A549 (cell line): Measurements from ENCODE around the gene TLCD3A. TPM values are rescaled to one million over a fixed set of nuclear protein-coding genes. Genes with fewer than 3 reads are reported as not detected.

Source experiments
- ATAC-seq, 2 experiments: fragments of 200-7000 bp in 1 of 2; fragments of >200 bp in 1 of 2; cut with Nextera tagmentation in 1 of 2; cut with Tn5 transposase in 1 of 2; 3 replicates each; pipeline versions ENCODE4 v1.8.0 to v1.9.1; 2018 to 2020; ENCODE audit warnings: mild to moderate bottlenecking in 1 of 2, moderate library complexity in 1 of 2
- CTCF ChIA-PET: fragments of 300-600 bp; sonication (Branson Sonifier 250); formaldehyde crosslinking; extraction: SDS; loops from one replicate; lab custom pipeline; 2021; ENCODE audit warnings: antibody characterized with exemption, inconsistent platforms; lab: Yijun Ruan, JAX
- POLR2A ChIA-PET: fragments of 350-600 bp; formaldehyde crosslinking; extraction: SDS; loops from one replicate; lab custom pipeline; 2021; ENCODE audit warnings: antibody characterized with exemption, inconsistent platforms; lab: Yijun Ruan, JAX
- DNase-seq, 2 experiments: peaks; one replicate each; pipeline versions ENCODE4 v3.0.0 to v3.0.0-alpha.2; 2011 to 2016; ENCODE audit warnings: low read depth in 1 of 2, low spot score in 1 of 2
- FAIRE-seq: peaks from 2 replicates; lab custom pipeline; 2011; peaks lifted over from hg19 to GRCh38; lab: Jason Lieb, UNC
- H3K27ac ChIP-seq, 2 experiments: fragments of >200 bp; sonication (Bioruptor Twin); formaldehyde crosslinking; 3 replicates each; pipeline ENCODE4 v1.5.1; 2016 to 2017
- H3K4me1 ChIP-seq: fragments of >200 bp; sonication (Bioruptor Twin); formaldehyde crosslinking; 3 replicates; pipeline ENCODE4 v1.6.1; 2016
- H3K4me2 ChIP-seq: fragments of >200 bp; sonication (Bioruptor Twin); formaldehyde crosslinking; 3 replicates; pipeline ENCODE4 v1.6.1; 2016
- H3K4me3 ChIP-seq: fragments of >200 bp; sonication (Bioruptor Twin); formaldehyde crosslinking; 3 replicates; pipeline ENCODE4 v1.5.1; 2016
- H3K9me3 ChIP-seq: fragments of >200 bp; sonication (Bioruptor Twin); formaldehyde crosslinking; 3 replicates; pipeline ENCODE4 v1.6.1; 2016
- CEBPB ChIP-seq, 2 experiments: fragments of >200 bp in 1 of 2; sonication (Bioruptor Twin) in 1 of 2; formaldehyde crosslinking in 1 of 2; IDR thresholded peaks; 2 replicates each; pipeline ENCODE4 v1.6.1; 2012 to 2016
- CHD2 ChIP-seq: fragments of 150-350 bp; IDR thresholded peaks from 2 replicates; pipeline ENCODE4 v1.6.1; 2014; ENCODE audit warnings: low read length; ENCODE audit not compliant: partially characterized antibody
- EHF ChIP-seq: fragments of 250-450 bp; sonication (Bioruptor Pico); IDR thresholded peaks from 2 replicates; pipeline ENCODE4 v1.5.0; 2020; ENCODE audit warnings: mild to moderate bottlenecking
- FOSB ChIP-seq: fragments of 250-450 bp; sonication (Bioruptor Pico); IDR thresholded peaks from 2 replicates; pipeline ENCODE4 v1.5.0; 2020; ENCODE audit warnings: mild to moderate bottlenecking, moderate library complexity
- HDAC2 ChIP-seq: fragments of 200-600 bp; sonication (generic); IDR thresholded peaks from 2 replicates; pipeline ENCODE4 v1.6.1; 2016
- HEYL ChIP-seq: fragments of 250-450 bp; sonication (Bioruptor Pico); IDR thresholded peaks from 2 replicates; pipeline ENCODE4 v1.8.0; 2021; ENCODE audit warnings: mild to moderate bottlenecking, moderate library complexity
- HOXB13 ChIP-seq: fragments of 250-450 bp; sonication (Bioruptor Pico); IDR thresholded peaks from 2 replicates; pipeline ENCODE4 v1.5.0; 2020; ENCODE audit warnings: low read depth, mild to moderate bottlenecking, moderate library complexity
- JUN ChIP-seq, 2 experiments: fragments of >200 bp; sonication (Bioruptor Twin); formaldehyde crosslinking; IDR thresholded peaks; 2 replicates in 1 of 2; 3 replicates in 1 of 2; pipeline ENCODE4 v1.6.1; 2016 to 2017
- KDM5A ChIP-seq: fragments of 200-600 bp; sonication (generic); IDR thresholded peaks from 2 replicates; pipeline ENCODE4 v1.6.1; 2016; ENCODE audit warnings: antibody characterized with exemption, mild to moderate bottlenecking
- MAFK ChIP-seq: fragments of 450-650 bp; IDR thresholded peaks from 2 replicates; pipeline ENCODE4 v1.6.1; 2014; ENCODE audit not compliant: partially characterized antibody
- MAZ ChIP-seq: fragments of 150-350 bp; IDR thresholded peaks from 2 replicates; pipeline ENCODE4 v1.6.1; 2014; ENCODE audit warnings: antibody characterized with exemption, low read depth, low read length, borderline replicate concordance
- PHF8 ChIP-seq: fragments of 200-600 bp; sonication (generic); IDR thresholded peaks from 2 replicates; pipeline ENCODE4 v1.6.1; 2016; ENCODE audit warnings: low read depth, mild to moderate bottlenecking, antibody characterized with exemption, moderate library complexity, borderline replicate concordance
- POLR2A ChIP-seq: IDR thresholded peaks from 2 replicates; pipeline ENCODE4 v1.6.1; 2012; ENCODE audit warnings: mild to moderate bottlenecking, low read length
- POLR2AphosphoS2 ChIP-seq: conservative IDR thresholded peaks from 2 replicates; pipeline ENCODE4 v1.6.1; 2012; ENCODE audit warnings: low read length, improper control_type of control experiment, inconsistent platforms
- RNF2 ChIP-seq: fragments of 200-600 bp; sonication (generic); IDR thresholded peaks from 2 replicates; pipeline ENCODE4 v1.6.1; 2016; ENCODE audit warnings: low read depth, mild to moderate bottlenecking, antibody characterized with exemption, moderate library complexity, borderline replicate concordance
- SMC3 ChIP-seq: fragments of >200 bp; sonication (Bioruptor Twin); formaldehyde crosslinking; IDR thresholded peaks from 3 replicates; pipeline ENCODE4 v1.6.1; 2018; ENCODE audit warnings: inconsistent platforms
- TP53 ChIP-seq: fragments of 250-450 bp; sonication (Bioruptor Pico); IDR thresholded peaks from 2 replicates; pipeline ENCODE4 v1.5.0; 2021; ENCODE audit warnings: mild to moderate bottlenecking, moderate library complexity
- ZSCAN20 ChIP-seq: fragments of 250-450 bp; sonication (Bioruptor Pico); IDR thresholded peaks from 2 replicates; pipeline ENCODE4 v1.8.0; 2022; ENCODE audit warnings: mild to moderate bottlenecking, moderate library complexity
- WGBS: methylation state at CpG from one replicate; pipeline ENCODE4 v1.1.6; 2017; ENCODE audit errors: missing lambda C conversion rate; 5-methylcytosine and 5-hydroxymethylcytosine counted together
- polyA plus RNA-seq, 4 experiments: library from polyadenylated mRNA; depleted of rRNA in 3 of 4; stranded (reverse); fragments of >200 nt; fragmentation: RNase III in 1 of 4; extraction: RNeasy Plus Mini Kit Qiagen cat#74134 plus additional on column Dnase treatment in 1 of 4; gene quantifications; 2 replicates in 3 of 4; 3 replicates in 1 of 4; pipeline ENCODE4 v1.2.3, GENCODE V29; 2011 to 2017
- TF ChIP-seq, protein P1 (sequence below): fragments of >200 bp; sonication (Bioruptor Twin); formaldehyde crosslinking; IDR thresholded peaks from 3 replicates; pipeline ENCODE4 v1.6.1; 2016
- TF ChIP-seq, protein P2 (sequence below): fragments of >200 bp; sonication (Bioruptor Twin); formaldehyde crosslinking; IDR thresholded peaks from 3 replicates; pipeline ENCODE4 v1.5.1; 2016
- TF ChIP-seq, protein P3 (sequence below): IDR thresholded peaks from 2 replicates; pipeline ENCODE4 v1.6.1; 2012

TLCD3A gene
- polyA plus RNA-seq, 2 of the 4 experiments (the other 2 are of a cell fraction) = 29.5 to 31.5 TPM

DNA sequence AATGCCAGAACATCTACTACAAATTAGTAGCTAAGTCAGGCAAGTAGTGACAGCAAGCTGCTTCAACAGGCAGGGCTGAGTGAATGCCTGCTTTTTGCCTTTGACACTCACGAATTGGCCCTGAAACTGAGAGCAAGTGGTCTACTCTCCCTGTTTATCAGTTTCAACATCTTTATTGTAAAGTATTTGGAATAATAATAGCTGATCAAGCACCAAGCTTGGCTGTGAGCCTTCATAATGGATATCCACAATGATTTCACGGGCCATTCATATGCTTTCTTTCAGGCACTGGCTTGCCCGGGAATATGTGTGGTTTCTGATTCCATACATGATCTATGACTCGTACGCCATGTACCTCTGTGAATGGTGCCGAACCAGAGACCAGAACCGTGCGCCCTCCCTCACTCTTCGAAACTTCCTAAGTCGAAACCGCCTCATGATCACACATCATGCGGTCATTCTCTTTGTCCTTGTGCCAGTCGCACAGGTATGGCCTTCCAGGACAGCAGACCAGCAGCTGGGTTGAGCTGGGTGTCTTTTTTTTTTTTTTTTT lies 5.2 kb downstream of the TLCD3A start:
- CTCF ChIA-PET = interaction anchor here (1.0 to 2.7 kb wide), 9 partner anchors 8 to 326 kb away, joined by 3 to 13 read pairs (median 5); partner anchors contain the start of genes GEMIN4 and TIMM22
- POLR2A ChIA-PET = interaction anchor here (1.2 kb wide), 1 partner anchor 13 kb away, joined by 3 read pairs; no protein-coding TSS in a partner anchor
- WGBS = 93% methylated on average over 13 of the region's 13 CpGs
- H3K9me3 ChIP-seq = no peaks in the 10 kb centered on the region
- FAIRE-seq (peak; percentile 43), DNase-seq (no peak), ATAC-seq (no peak)
- H3K27ac ChIP-seq = no peak overlapping the region
- no peak overlapping the region for H3K4me3 ChIP-seq
- no peak for TF ChIP-seq CHD2
- TF ChIP-seq, protein P1, sequence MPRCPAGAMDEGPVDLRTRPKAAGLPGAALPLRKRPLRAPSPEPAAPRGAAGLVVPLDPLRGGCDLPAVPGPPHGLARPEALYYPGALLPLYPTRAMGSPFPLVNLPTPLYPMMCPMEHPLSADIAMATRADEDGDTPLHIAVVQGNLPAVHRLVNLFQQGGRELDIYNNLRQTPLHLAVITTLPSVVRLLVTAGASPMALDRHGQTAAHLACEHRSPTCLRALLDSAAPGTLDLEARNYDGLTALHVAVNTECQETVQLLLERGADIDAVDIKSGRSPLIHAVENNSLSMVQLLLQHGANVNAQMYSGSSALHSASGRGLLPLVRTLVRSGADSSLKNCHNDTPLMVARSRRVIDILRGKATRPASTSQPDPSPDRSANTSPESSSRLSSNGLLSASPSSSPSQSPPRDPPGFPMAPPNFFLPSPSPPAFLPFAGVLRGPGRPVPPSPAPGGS = no peak
- no peak for TF ChIP-seq JUN (IDR thresholded peaks at IDR 0.05)
- H3K4me1 ChIP-seq = peaks cover 7% of the 10 kb centered on the region
- H3K4me2 ChIP-seq = no peak overlapping the region

DNA sequence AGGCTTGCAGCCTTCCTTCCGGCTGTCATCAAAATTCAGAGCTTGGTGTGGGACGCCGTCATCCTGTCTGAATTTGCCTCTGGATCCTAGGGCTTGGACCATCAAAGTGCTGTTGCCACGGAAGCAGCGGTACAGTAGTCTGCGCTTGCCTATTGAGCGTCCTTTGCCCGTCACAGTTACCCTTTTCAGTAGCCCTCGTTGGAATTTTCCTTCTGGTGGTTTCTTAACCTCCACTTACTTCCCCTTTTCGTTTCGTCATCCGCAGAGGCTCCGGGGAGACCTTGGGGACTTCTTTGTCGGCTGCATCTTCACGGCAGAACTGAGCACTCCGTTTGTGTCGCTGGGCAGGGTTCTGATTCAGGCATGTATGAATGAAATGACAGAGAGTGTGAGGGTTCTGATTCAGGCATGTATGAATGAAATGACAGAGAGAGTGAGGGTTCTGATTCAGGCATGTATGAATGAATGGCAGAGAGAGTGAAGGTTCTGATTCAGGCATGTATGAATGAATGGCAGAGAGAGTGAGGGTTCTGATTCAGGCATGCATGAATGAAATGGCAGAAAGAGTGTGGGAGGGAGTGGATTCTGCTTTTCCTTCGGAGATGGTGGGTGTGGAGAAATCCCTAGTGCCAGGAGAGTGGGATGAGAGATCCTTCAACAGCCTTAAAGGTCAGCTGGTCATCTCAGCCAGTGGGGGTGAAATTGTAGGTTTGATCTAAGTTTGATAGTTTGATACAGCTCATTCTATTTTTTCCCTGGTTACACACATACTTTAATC lies 8.0 kb downstream of the TLCD3A start:
- whole genome bisulfite sequencing = 92% methylated on average over 18 of the region's 18 CpGs
- H3K4me3 ChIP-seq = no peak overlapping the region
- ATAC-seq (no peak), DNase-seq (no peak)
- H3K9me3 ChIP-seq = no peaks in the 10 kb centered on the region
- no peak overlapping the region for H3K27ac ChIP-seq
- TF ChIP-seq RNF2 (no peak), JUN (IDR thresholded peaks at IDR 0.05) (no peak), SMC3 (no peak), POLR2A (no peak), PHF8 (no peak), TP53 (CRISPR knock-in tag) (no peak), KDM5A (no peak), HOXB13 (no peak)
- TF ChIP-seq, all 56 proteins: peak for 0
- ChIA-PET CTCF (interaction anchor here (0.6 to 3.6 kb wide), 7 partner anchors 10 to 328 kb away, joined by 3 to 14 read pairs (median 4); partner anchors contain the start of gene GEMIN4), POLR2A (no interaction called here)
- no peak overlapping the region for H3K4me2 ChIP-seq
- peak; percentile 61 for FAIRE-seq
- no peaks in the 10 kb centered on the region for H3K4me1 ChIP-seq

DNA sequence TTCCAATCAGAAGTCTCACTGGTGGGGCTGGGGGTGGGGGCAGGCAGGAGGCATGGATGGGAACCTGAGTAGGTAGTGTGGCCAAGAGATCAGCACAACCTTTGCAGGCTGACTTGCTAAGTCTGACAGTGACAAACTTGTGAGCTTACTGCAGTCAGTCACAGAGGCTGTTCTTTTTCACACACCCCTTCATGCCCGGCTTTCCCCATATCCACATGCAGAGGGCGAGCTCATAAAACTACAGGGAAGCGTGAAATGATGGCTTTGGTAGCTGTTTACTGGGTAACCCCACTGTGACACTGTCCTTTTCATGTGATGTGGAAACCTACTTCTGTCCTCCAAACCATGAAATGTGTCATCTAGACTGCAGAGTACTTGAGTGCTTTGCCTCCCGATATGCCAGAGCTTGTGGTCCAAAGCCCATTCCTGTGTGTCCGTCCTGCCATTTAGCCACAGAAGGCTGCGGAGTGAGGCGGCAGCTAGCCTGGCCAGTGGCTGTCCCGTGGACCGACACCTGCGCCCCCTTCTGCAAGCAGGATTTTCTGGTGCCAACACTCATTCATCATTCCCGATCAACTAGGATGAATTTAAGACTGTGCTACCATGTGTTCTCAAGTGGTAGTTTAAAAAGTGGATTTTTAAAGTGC lies 9.9 kb downstream of the TLCD3A start:
- H3K9me3 ChIP-seq = no peaks in the 10 kb centered on the region
- H3K4me3 ChIP-seq = no peak overlapping the region
- TF ChIP-seq POLR2AphosphoS2 = peak; percentile 17; the same call in 1 of the 2 replicates
- no peak for TF ChIP-seq MAZ
- TF ChIP-seq, all 56 proteins: peak for 1
- ATAC-seq (peak; percentile 7 to 20; a peak in 1 of 6 replicates), DNase-seq (no peak), FAIRE-seq (no peak)
- WGBS = 96% methylated on average over 11 of the region's 11 CpGs
- POLR2A ChIA-PET = no interaction called here
- CTCF ChIA-PET = interaction anchor here (0.9 to 4.5 kb wide), 6 partner anchors 9 to 255 kb away, joined by 3 to 21 read pairs (median 5); partner anchors contain the start of genes NXN and TIMM22
- H3K27ac ChIP-seq = no peak overlapping the region
- H3K4me2 ChIP-seq = no peak overlapping the region
- no peaks in the 10 kb centered on the region for H3K4me1 ChIP-seq

DNA sequence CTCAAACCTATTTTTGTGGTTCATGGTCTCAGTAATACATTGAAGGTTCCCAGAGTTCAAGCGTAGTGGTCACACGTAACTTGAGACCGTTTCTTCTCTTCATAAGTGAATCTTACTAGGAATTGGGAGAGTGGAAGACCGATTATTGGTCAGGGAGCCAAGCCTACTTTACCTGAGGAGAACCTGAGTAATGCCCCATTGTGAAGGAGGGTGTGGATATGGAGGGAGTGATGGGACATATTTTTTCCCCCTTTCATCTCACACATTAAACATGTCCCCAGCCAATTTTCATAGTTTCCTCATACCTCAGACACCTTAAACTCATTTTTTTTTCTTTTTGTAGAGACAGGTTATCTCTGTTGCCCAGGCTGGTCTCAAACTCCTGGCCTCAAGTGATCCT lies 10.7 kb downstream of the TLCD3A start:
- ATAC-seq (no peak), DNase-seq (no peak), FAIRE-seq (no peak)
- no peak overlapping the region for H3K4me2 ChIP-seq
- POLR2A ChIA-PET = no interaction called here
- CTCF ChIA-PET = interaction anchor here (0.6 to 4.5 kb wide), 3 partner anchors 8 to 237 kb away, joined by 3 to 21 read pairs (median 14); partner anchors contain the start of gene NXN
- H3K4me1 ChIP-seq = no peaks in the 10 kb centered on the region
- H3K4me3 ChIP-seq = no peak overlapping the region
- H3K9me3 ChIP-seq = no peaks in the 10 kb centered on the region
- no peak overlapping the region for H3K27ac ChIP-seq
- WGBS = 93% methylated on average over 4 of the region's 4 CpGs
- TF ChIP-seq HEYL = no peak
- TF ChIP-seq FOSB = no peak
- TF ChIP-seq MAFK = no peak
- TF ChIP-seq, protein P2, sequence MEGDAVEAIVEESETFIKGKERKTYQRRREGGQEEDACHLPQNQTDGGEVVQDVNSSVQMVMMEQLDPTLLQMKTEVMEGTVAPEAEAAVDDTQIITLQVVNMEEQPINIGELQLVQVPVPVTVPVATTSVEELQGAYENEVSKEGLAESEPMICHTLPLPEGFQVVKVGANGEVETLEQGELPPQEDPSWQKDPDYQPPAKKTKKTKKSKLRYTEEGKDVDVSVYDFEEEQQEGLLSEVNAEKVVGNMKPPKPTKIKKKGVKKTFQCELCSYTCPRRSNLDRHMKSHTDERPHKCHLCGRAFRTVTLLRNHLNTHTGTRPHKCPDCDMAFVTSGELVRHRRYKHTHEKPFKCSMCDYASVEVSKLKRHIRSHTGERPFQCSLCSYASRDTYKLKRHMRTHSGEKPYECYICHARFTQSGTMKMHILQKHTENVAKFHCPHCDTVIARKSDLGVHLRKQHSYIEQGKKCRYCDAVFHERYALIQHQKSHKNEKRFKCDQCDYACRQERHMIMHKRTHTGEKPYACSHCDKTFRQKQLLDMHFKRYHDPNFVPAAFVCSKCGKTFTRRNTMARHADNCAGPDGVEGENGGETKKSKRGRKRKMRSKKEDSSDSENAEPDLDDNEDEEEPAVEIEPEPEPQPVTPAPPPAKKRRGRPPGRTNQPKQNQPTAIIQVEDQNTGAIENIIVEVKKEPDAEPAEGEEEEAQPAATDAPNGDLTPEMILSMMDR = no peak
- no peak for TF ChIP-seq ZSCAN20 (CRISPR knock-in tag)
- TF ChIP-seq PHF8 = no peak
- TF ChIP-seq, protein P3, sequence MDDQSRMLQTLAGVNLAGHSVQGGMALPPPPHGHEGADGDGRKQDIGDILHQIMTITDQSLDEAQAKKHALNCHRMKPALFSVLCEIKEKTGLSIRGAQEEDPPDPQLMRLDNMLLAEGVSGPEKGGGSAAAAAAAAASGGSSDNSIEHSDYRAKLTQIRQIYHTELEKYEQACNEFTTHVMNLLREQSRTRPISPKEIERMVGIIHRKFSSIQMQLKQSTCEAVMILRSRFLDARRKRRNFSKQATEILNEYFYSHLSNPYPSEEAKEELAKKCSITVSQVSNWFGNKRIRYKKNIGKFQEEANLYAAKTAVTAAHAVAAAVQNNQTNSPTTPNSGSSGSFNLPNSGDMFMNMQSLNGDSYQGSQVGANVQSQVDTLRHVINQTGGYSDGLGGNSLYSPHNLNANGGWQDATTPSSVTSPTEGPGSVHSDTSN = no peak
- TF ChIP-seq EHF (CRISPR knock-in tag) = no peak
- TF ChIP-seq MAZ = no peak
- no peak for TF ChIP-seq TP53 (CRISPR knock-in tag)
- TF ChIP-seq CEBPB (IDR thresholded peaks at IDR 0.05) = no peak
- no peak for TF ChIP-seq HDAC2
- TF ChIP-seq KDM5A = no peak
